B cell (primary cell): ENCODE results near the gene GCH1.

ENCODE experiments used
- EZH2 ChIP-seq: IDR thresholded peaks from 2 replicates; pipeline ENCODE4 v1.6.1; 2012; ENCODE audit warnings: borderline replicate concordance, low read depth, mild to moderate bottlenecking, moderate library complexity, low read length; ENCODE audit not compliant: insufficient read depth, poor library complexity, severe bottlenecking
- TF ChIP-seq, protein P1 (sequence below): fragments of 200-600 bp; IDR thresholded peaks from one replicate; pipeline ENCODE4 v1.8.0; 2022; ENCODE audit warnings: antibody characterized with exemption, mild to moderate bottlenecking

DNA sequence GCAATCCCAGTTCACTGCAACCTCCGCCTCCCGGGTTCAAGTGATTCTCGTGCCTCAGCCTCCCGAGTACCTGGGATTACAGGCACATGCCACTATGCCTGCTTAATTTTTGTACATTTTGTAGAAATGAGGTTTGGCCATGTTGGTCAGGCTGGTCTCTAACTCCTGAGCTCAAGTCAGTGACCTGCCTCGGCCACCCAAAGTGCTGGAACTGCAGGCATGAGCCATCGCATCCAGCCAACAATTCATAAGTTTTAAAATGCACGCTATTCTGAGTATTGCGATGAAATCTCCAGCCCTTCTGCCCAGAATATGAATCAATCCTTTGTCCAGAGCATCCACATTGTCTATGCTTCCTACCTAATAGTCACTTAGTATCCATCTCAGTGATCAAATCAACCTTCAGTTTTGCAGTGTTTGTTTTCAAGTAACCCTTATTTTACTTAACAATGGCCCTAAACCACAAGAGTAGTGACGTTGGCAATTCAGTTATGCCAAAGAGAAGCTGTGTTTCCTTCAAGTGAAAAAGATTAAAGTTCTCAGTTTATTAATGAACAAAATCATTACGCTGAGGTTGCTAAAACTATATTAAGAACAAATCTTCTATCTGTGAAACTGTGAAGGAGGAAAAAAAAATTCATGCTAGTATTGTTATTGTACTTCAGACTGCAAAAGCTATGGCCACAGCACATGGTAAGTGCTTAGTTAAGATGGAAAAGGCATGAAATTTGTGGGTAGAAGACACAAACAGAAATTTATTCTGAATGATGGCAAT lies 11.0 kb downstream of the GCH1 start:
- TF ChIP-seq, protein P1, sequence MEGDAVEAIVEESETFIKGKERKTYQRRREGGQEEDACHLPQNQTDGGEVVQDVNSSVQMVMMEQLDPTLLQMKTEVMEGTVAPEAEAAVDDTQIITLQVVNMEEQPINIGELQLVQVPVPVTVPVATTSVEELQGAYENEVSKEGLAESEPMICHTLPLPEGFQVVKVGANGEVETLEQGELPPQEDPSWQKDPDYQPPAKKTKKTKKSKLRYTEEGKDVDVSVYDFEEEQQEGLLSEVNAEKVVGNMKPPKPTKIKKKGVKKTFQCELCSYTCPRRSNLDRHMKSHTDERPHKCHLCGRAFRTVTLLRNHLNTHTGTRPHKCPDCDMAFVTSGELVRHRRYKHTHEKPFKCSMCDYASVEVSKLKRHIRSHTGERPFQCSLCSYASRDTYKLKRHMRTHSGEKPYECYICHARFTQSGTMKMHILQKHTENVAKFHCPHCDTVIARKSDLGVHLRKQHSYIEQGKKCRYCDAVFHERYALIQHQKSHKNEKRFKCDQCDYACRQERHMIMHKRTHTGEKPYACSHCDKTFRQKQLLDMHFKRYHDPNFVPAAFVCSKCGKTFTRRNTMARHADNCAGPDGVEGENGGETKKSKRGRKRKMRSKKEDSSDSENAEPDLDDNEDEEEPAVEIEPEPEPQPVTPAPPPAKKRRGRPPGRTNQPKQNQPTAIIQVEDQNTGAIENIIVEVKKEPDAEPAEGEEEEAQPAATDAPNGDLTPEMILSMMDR = no peak
- TF ChIP-seq EZH2 = no peak
